DMS79 (cell line): Measurements from ENCODE around the gene SIRT1.
"Not testable (repeated sequence)": the region's sequence is repeated elsewhere in the genome, so short reads cannot be mapped to it uniquely, and the experiment has no call there.

Experiments used
- DNase-seq: peaks from one replicate; lab custom pipeline; 2025; lab: John Stamatoyannopoulos, UW

SIRT1 gene

GRCh38 chr10:67884313-67884841 is at the start of gene SIRT1:
Gene SIRT1, plus strand, starts transcription at chr10:67884656. Its CDS starts 66 bp downstream, at chr10:67884722.
- DNase-seq, result peak; percentile 55

GRCh38 chr10:67835541-67836394 is 48.7 kb upstream of the SIRT1 start:
- DNase-seq, result not testable (repeated sequence)

- no peak for DNase-seq
These were observed 48.0 kb upstream of the SIRT1 start for GRCh38 chr10:67836488-67836887.

GRCh38 chr10:67836972-67837371 is 47.5 kb upstream of the SIRT1 start:
- no peak for DNase-seq

- peak; percentile 21 for DNase-seq
These were observed 46.7 kb upstream of the SIRT1 start, which contains the start of gene DNAJC12 for GRCh38 chr10:67837541-67838314. Gene DNAJC12, minus strand, starts transcription at chr10:67838188. Its CDS starts 177 bp downstream, at chr10:67838011.

- not testable (repeated sequence) for DNase-seq
These were observed 44.9 kb upstream of the SIRT1 start for GRCh38 chr10:67839511-67839910.

- DNase-seq, result no peak
These were observed 44.5 kb upstream of the SIRT1 start for GRCh38 chr10:67839951-67840350.

GRCh38 chr10:67841737-67842136 is 42.7 kb upstream of the SIRT1 start:
- DNase-seq, result no peak

- DNase-seq, result no peak
These were observed 41.2 kb upstream of the SIRT1 start for GRCh38 chr10:67843284-67843683.

DNA sequence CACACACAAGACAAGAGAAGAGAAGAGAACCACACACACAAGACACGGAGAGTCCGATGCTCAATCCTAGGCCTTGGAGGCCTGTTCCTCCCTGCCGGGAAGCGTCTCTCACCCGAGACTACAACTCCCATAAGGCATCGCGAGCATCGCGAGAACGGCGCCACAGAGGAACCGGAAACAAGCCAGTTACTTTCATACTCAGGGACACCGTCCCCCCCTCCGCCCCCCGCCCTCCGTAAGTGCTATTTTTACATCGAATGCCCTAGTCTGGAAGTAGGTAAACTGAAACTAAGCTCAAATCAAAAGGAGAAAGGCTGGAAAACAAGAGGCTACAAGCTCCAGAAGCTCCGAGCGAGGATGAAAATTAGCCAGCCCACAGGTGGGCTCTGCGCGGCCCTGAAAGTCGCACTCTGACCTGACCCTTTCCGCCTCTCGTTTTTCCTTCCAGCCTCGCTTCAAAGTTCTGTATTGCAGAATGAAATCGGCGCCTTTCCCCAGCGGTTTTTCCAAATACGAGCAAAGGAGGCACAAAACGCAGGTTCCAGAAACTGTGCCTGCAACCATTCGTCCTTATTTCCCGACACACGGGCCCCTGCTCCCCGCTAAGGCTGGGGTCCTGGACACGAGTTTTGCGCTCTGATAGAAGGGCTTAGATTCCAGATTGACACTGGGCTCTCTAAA is 35.0 kb upstream of the SIRT1 start:
- peak; percentile 53 for DNase-seq

GRCh38 chr10:67851186-67851585 is 33.3 kb upstream of the SIRT1 start:
- no peak for DNase-seq

DNA sequence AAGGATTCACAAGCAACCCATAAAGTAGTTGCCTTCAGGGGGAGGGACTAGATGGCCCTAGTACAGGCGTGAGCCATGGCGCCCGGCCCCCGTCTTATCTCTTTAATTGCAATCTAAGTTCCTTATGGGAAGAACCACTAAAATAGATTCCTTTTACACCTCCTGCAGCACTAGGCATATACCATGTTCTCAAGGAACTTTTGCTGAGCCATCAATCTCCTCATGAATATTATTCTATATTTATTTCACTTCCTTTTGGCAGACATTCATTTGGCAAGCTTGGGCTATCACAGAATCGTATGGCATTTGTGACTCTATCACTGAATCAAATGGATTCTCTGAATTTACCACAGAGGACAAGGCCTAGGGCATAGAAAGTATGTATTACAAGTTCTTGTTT is 31.7 kb upstream of the SIRT1 start:
- DNase-seq, result no peak

- no peak for DNase-seq
These were observed 30.9 kb upstream of the SIRT1 start for GRCh38 chr10:67853512-67853911.

DNA sequence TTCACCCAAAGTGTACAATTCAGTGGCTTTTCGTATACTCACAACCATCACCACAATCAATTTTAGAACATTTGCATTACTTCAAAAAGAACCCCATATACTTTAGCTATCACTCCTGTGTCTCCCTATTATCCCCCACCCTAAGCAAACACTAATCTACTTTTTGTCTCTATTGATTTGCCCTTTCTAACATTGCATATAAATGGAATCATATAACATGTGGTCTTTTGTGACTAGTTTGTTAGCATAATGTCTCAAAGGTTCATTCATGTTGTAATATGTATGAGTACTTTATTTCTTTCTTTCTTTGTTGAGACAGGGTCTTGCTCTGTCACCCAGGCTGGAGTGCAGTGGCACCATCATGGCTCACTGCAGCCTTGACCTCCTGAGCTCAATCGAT is 25.5 kb upstream of the SIRT1 start:
- DNase-seq, result no peak

GRCh38 chr10:67861750-67862432 is 22.6 kb upstream of the SIRT1 start:
- no peak for DNase-seq

DNA sequence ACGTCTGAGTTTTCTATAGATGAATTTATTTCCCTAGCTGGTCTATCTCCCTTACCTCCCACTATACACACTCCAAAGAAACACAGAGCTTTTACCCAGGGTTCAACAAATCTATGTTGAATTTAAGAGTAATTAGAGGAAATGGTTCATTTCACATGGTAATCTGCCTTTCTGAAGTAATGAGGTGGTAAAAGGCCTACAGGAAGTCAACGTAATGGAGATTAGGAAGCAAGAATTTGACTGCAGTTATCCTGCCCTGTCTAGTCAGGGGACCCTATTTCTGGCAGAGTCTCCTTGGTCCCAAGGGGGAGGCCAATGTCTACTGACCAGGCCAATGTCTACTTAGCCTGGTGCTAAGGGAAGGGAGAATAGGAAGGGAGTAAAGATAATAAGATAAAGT is 21.4 kb upstream of the SIRT1 start:
- DNase-seq, result no peak

DNA sequence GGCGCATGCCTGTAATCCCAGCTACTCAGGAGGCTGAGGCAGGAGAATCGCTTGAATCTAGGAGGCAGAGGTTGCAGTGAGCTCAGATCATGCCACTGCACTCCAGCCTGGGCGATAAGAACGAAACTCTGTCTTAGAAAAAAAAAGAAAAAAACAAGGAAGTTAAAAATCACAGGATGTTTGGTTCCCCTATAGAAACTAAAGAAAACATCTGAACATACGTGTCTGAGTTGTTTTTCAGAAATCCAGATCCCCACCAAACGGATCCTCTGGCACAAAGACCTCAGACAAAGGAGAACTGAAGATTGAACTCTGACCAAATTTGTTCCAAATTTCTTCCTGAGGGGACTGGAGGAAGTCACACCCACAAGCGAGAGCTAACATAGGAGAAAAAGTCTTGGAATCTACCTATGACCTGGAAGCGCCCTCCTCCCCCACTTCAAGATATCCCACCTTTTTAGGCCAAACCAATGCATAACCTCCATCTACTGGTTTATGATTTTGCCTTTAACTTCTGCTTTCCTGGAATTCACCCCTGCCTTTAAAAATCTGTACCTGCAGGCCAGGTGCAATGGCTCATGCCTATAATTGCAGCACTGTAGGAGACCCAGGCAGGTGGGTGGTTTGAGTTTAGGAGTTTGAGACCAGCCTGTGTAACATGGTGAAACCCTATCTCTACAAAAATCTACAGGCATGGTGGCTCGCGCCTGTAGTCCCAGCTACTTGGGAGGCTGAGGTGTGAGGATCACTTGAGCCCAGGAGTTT is 19.7 kb upstream of the SIRT1 start:
- no peak for DNase-seq

DNA sequence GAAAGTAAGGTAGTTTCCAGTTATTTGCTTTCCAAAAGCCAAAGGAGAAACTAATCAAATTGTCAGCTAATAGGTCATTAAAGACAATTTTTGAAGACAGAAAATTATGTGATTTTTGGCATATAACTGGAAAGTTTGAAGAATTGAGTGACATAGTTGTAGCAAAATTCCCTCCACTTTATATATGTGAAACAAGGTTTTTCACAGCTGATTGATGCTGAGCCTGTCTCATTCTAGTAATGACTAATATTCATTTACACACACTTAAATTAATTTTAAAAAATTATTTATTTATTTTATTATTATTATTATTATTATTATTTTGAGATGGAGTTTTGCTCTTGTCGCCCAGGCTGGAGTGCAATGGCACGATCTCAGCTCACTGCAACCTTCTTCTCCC is 16.3 kb upstream of the SIRT1 start:
- no peak for DNase-seq

DNA sequence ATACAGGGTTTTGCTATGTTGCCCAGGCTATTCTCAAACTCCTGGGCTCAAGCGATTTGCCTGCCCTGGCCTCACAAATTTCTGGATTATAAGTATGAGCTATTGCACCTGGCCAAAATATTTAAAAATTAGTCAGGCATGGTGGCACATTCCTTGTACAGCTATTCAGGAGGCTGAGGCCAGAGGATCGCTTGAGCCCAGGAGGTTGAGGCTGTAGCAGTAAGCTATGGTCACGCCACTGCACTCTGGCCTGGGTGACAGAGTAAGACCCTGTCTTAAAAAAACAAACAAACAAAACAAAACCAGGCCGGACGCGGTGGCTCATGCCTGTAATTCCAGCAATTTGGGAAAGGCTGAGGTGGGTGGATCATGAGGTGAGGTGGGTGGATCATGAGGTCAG is 14.5 kb upstream of the SIRT1 start:
- no peak for DNase-seq

- no peak for DNase-seq
These were observed 8.9 kb upstream of the SIRT1 start for GRCh38 chr10:67875340-67876238.
